22Rv1 (cell line): ENCODE results near the gene ARHGAP27.

Experiments used
- H3K27ac ChIP-seq: fragments of 450-650 bp; 2 replicates; pipeline ENCODE4 v1.5.1; 2017
- CTCF ChIP-seq: fragments of 450-650 bp; IDR thresholded peaks from 2 replicates; pipeline ENCODE4 v1.5.1; 2017; ENCODE audit warnings: mild to moderate bottlenecking
- ZFX ChIP-seq: fragments of 450-650 bp; IDR thresholded peaks from 2 replicates; pipeline ENCODE4 v1.6.1; 2017; ENCODE audit warnings: antibody characterized with exemption, borderline replicate concordance

Gene ARHGAP27

GRCh38 chr17:45440161-45440778 is 7.6 kb upstream of the ARHGAP27 start:
- no peak overlapping the region for H3K27ac ChIP-seq
- no peak for TF ChIP-seq ZFX
- TF ChIP-seq CTCF, result no peak

- TF ChIP-seq ZFX (no peak), CTCF (no peak)
- no peak overlapping the region for H3K27ac ChIP-seq
Measured at GRCh38 chr17:45438931-45439610, 6.4 kb upstream of the ARHGAP27 start.

- no peak overlapping the region for H3K27ac ChIP-seq
- no peak for TF ChIP-seq CTCF
- no peak for TF ChIP-seq ZFX
Measured at GRCh38 chr17:45437465-45438283, 5.0 kb upstream of the ARHGAP27 start.

GRCh38 chr17:45436625-45437464 is 4.2 kb upstream of the ARHGAP27 start:
- TF ChIP-seq ZFX, result no peak
- TF ChIP-seq CTCF, result no peak
- H3K27ac ChIP-seq, result no peak overlapping the region

GRCh38 chr17:45436161-45436560 is 3.5 kb upstream of the ARHGAP27 start:
- H3K27ac ChIP-seq, result no peak overlapping the region
- TF ChIP-seq ZFX (no peak), CTCF (no peak)

GRCh38 chr17:45435481-45435880 is 2.8 kb upstream of the ARHGAP27 start:
- no peak for TF ChIP-seq ZFX
- TF ChIP-seq CTCF, result no peak
- no peak overlapping the region for H3K27ac ChIP-seq
